Fibroblast of lung (primary cell): ENCODE data around the gene UNC13D.

ENCODE experiments used
- EZH2 ChIP-seq: IDR thresholded peaks from 2 replicates; pipeline ENCODE4 v1.5.1; 2012; ENCODE audit warnings: low read length, control low read depth, mild to moderate bottlenecking; ENCODE audit errors: missing control alignments
- TF ChIP-seq, protein P1 (sequence below), 2 donors: IDR thresholded peaks in 1 of 2; conservative IDR thresholded peaks in 1 of 2; 1 replicate in 1 of 2; 2 replicates in 1 of 2; pipeline ENCODE4 v1.5.1; 2011 to 2012; ENCODE audit warnings: low read length in 2 of 2, control low read depth in 1 of 2, inconsistent platforms in 1 of 2, low read depth in 1 of 2, mild to moderate bottlenecking in 1 of 2

DNA sequence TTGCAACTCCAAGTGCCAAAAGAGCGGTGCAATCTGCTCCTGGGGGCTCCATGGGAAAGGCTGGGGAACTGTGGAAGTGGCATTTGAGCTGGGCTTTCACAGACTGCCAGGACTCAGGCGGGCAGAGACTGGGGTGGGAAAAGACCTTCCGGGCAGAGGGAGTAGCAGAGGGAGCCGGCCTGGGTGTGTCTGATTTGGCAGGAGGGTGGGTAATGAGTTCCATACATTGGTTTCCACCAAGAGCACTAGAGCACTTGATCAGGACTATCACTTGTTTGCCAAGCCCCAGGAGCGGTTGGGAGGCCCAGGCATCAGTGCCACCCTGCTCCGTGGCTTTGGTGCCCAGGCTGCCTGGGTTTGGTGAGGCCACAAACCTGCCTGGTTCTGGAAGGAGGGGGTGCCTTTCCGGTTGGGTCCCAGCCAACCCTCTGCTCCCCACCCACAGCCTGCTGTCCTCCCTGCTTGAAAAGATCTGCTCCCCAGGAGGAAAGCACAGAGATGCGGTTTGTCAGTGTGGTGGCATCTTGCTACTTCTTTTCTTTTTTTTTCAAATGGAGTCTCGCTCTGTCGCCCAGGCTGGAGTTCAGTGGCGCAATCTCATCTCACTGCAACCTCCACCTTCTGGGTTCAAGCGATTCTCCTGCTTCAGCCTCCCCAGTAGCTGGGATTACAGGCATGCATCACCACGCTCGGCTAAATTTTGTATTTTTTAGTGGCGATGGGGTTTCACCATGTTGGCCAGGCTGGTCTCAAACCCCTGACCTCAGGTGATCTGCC, 37.7 kb upstream of the UNC13D start:
- TF ChIP-seq, protein P1, sequence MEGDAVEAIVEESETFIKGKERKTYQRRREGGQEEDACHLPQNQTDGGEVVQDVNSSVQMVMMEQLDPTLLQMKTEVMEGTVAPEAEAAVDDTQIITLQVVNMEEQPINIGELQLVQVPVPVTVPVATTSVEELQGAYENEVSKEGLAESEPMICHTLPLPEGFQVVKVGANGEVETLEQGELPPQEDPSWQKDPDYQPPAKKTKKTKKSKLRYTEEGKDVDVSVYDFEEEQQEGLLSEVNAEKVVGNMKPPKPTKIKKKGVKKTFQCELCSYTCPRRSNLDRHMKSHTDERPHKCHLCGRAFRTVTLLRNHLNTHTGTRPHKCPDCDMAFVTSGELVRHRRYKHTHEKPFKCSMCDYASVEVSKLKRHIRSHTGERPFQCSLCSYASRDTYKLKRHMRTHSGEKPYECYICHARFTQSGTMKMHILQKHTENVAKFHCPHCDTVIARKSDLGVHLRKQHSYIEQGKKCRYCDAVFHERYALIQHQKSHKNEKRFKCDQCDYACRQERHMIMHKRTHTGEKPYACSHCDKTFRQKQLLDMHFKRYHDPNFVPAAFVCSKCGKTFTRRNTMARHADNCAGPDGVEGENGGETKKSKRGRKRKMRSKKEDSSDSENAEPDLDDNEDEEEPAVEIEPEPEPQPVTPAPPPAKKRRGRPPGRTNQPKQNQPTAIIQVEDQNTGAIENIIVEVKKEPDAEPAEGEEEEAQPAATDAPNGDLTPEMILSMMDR (conservative IDR thresholded peaks at IDR 0.05 in 1 of 2, IDR thresholded peaks at IDR 0.05 in 1 of 2; ENCODE audit: low read depth in 1 of 2, low read length in 2 of 2): no peak
- TF ChIP-seq EZH2: no peak
